Thoracic aorta (tissue), 2 donors: ENCODE data around the gene PTAR1. TPM values are rescaled to one million over a fixed set of nuclear protein-coding genes. Genes with fewer than 3 reads are reported as not detected.
"Not testable (repeated sequence)": the region's sequence is repeated elsewhere in the genome, so short reads cannot be mapped to it uniquely, and the experiment has no call there.

Experiments
- ATAC-seq: fragments of 150-250 bp; one replicate; pipeline ENCODE4 v1.8.0; 2017; ENCODE audit warnings: low read depth; ENCODE audit not compliant: insufficient number of reproducible peaks, low FRiP score
- DNase-seq: peaks from one replicate; pipeline ENCODE4 v3.0.0-alpha.2; 2020; ENCODE audit warnings: low spot score
- H3K27ac ChIP-seq, 2 donors: fragments of 200-600 bp; sonication (generic); 1 replicate in 1 of 2; 2 replicates in 1 of 2; pipeline ENCODE4 v1.5.1; 2016; ENCODE audit warnings: mild to moderate bottlenecking in 2 of 2, moderate library complexity in 2 of 2
- H3K27me3 ChIP-seq: fragments of 200-600 bp; sonication (generic); replicated peaks from 2 replicates; pipeline ENCODE4 v1.6.0; 2016; ENCODE audit warnings: mild to moderate bottlenecking; ENCODE audit not compliant: insufficient read depth
- H3K36me3 ChIP-seq: fragments of 200-600 bp; sonication (generic); one replicate; pipeline ENCODE4 v1.5.1; 2016
- H3K4me1 ChIP-seq, 2 donors: fragments of 200-600 bp; sonication (generic); 1 replicate in 1 of 2; 2 replicates in 1 of 2; pipeline versions ENCODE4 v1.5.1 to v1.6.0; 2016; ENCODE audit warnings: low read depth in 2 of 2, mild to moderate bottlenecking in 1 of 2; ENCODE audit not compliant: control insufficient read depth in 1 of 2
- H3K4me3 ChIP-seq: fragments of 200-600 bp; sonication (generic); 2 replicates; pipeline ENCODE4 v1.5.1; 2016; ENCODE audit warnings: mild to moderate bottlenecking
- H3K9me3 ChIP-seq: fragments of 200-600 bp; sonication (generic); 2 replicates; pipeline ENCODE4 v1.5.1; 2016
- CTCF ChIP-seq: fragments of 200-600 bp; sonication (generic); IDR thresholded peaks from one replicate; pipeline ENCODE4 v1.5.1; 2019; ENCODE audit warnings: antibody characterized with exemption
- total RNA-seq, 2 donors: library from RNA; depleted of rRNA; stranded (reverse); fragments of >200 nt; gene quantifications; one replicate each; pipeline versions ENCODE4 v1.1.0 to v1.2.3, GENCODE V29; 2016

PTAR1 gene
- total RNA-seq, 2 donors from 2014 or later, result 55.1 to 55.5 TPM

GRCh38 chr9:69801989-69802388, 42.2 kb upstream of the PTAR1 start:
- Histone ChIP-seq H3K36me3 (no peaks in the 10 kb centered on the region), H3K9me3 (no peaks in the 10 kb centered on the region), H3K27ac (no peak overlapping the region), H3K27me3 (no peaks in the 10 kb centered on the region), H3K4me1 (peaks cover 0 to 8% of the 10 kb centered on the region in 2 donors), H3K4me3 (no peak overlapping the region)
- no peak for ATAC-seq
- TF ChIP-seq CTCF, result no peak
- DNase-seq, result no peak

- not testable (repeated sequence) for ATAC-seq, H3K4me3 ChIP-seq, H3K9me3 ChIP-seq, H3K27me3 ChIP-seq, H3K4me1 ChIP-seq, H3K27ac ChIP-seq, H3K36me3 ChIP-seq, DNase-seq
Measured at GRCh38 chr9:69800027-69800426, 40.2 kb upstream of the PTAR1 start.

GRCh38 chr9:69799521-69799920, 39.7 kb upstream of the PTAR1 start:
- not testable (repeated sequence) for H3K27ac ChIP-seq, H3K36me3 ChIP-seq, H3K4me3 ChIP-seq, H3K27me3 ChIP-seq, DNase-seq, H3K9me3 ChIP-seq, H3K4me1 ChIP-seq, ATAC-seq

- ATAC-seq (no peak), DNase-seq (no peak)
- no peak overlapping the region for H3K4me3 ChIP-seq
- TF ChIP-seq CTCF, result no peak
- H3K9me3 ChIP-seq, result no peaks in the 10 kb centered on the region
- H3K36me3 ChIP-seq, result no peaks in the 10 kb centered on the region
- H3K27ac ChIP-seq, result no peak overlapping the region
- no peaks in the 10 kb centered on the region for H3K4me1 ChIP-seq
- H3K27me3 ChIP-seq, result no peaks in the 10 kb centered on the region
Measured at GRCh38 chr9:69798744-69799143, 38.9 kb upstream of the PTAR1 start.

GRCh38 chr9:69797675-69798074, 37.9 kb upstream of the PTAR1 start:
- H3K4me3 ChIP-seq, result no peak overlapping the region
- no peaks in the 10 kb centered on the region for H3K27me3 ChIP-seq
- ATAC-seq, result no peak
- DNase-seq, result no peak
- H3K36me3 ChIP-seq, result no peaks in the 10 kb centered on the region
- H3K27ac ChIP-seq, result no peak overlapping the region
- no peaks in the 10 kb centered on the region for H3K4me1 ChIP-seq
- no peaks in the 10 kb centered on the region for H3K9me3 ChIP-seq
- TF ChIP-seq CTCF, result no peak

- Histone ChIP-seq H3K27me3 (no peaks in the 10 kb centered on the region), H3K36me3 (no peaks in the 10 kb centered on the region), H3K9me3 (no peaks in the 10 kb centered on the region), H3K27ac (no peak overlapping the region), H3K4me1 (no peaks in the 10 kb centered on the region), H3K4me3 (no peak overlapping the region)
- DNase-seq (no peak), ATAC-seq (no peak)
- TF ChIP-seq CTCF, result no peak
Measured at GRCh38 chr9:69794356-69794755, 34.5 kb upstream of the PTAR1 start.
